ENCODE data around the gene LAMB4.

- TF ChIP-seq SIX5 (IDR thresholded peaks at IDR 0.05; ENCODE audit: low read depth, low read length) (no peak), CTCF (IDR thresholded peaks at IDR 0.05; ENCODE audit: control extremely low read depth in 1 of 3, insufficient read depth in 1 of 3, low read depth in 1 of 3, low read length in 3 of 3) (no peak), GABPA (IDR thresholded peaks at IDR 0.05; ENCODE audit: borderline replicate concordance, insufficient read depth, low read length) (no peak), SP4 (IDR thresholded peaks at IDR 0.05; ENCODE audit: low read length) (no peak), USF2 (IDR thresholded peaks at IDR 0.05; ENCODE audit: low read length) (no peak), NRF1 (IDR thresholded peaks at IDR 0.05; ENCODE audit: low read depth, low read length) (no peak), EZH2 (IDR thresholded peaks at IDR 0.05; ENCODE audit: low read depth, low read length, severe bottlenecking) (no peak)
Measured at GRCh38 chr7:107996072-107996882, 133.9 kb downstream of the LAMB4 start.

Measured in H1 (cell line).